Ureter (tissue), 1 donor: ENCODE results near the gene PRR36. TPM values are rescaled to one million over a fixed set of nuclear protein-coding genes. Genes with fewer than 3 reads are reported as not detected.
"Not testable (repeated sequence)": the region's sequence is repeated elsewhere in the genome, so short reads cannot be mapped to it uniquely, and the experiment has no call there.

Experiments used
- DNase-seq: peaks from one replicate; pipeline ENCODE4 v3.0.0-alpha.2; 2020; ENCODE audit warnings: low spot score
- total RNA-seq: library from RNA; stranded (reverse); gene quantifications from one replicate; pipeline ENCODE4 v1.2.4, GENCODE V29; 2023
- donor health status: DM: yes; HTN: yes; CAD: no.

Gene PRR36
- total RNA-seq, 1 donor from 2014 or later: 2.0 TPM

- DNase-seq: no peak
Observed at GRCh38 chr19:7860714-7861618, 13.2 kb downstream of the PRR36 start.

GRCh38 chr19:7859831-7860713 lies 14.1 kb downstream of the PRR36 start:
- no peak for DNase-seq

- not testable (repeated sequence) for DNase-seq
Observed at GRCh38 chr19:7859087-7859486, 15.1 kb downstream of the PRR36 start.

- no peak for DNase-seq
Observed at GRCh38 chr19:7858109-7858770, 15.9 kb downstream of the PRR36 start.

- DNase-seq: no peak
Observed at GRCh38 chr19:7857727-7858108, 16.5 kb downstream of the PRR36 start.

GRCh38 chr19:7856679-7857663 lies 17.2 kb downstream of the PRR36 start:
- DNase-seq: no peak

GRCh38 chr19:7856109-7856591 lies 18.0 kb downstream of the PRR36 start:
- no peak for DNase-seq

GRCh38 chr19:7855426-7856108 lies 18.6 kb downstream of the PRR36 start:
- DNase-seq: no peak

GRCh38 chr19:7853770-7854128 lies 20.4 kb downstream of the PRR36 start:
- no peak for DNase-seq

- no peak for DNase-seq
Observed at GRCh38 chr19:7852851-7853769, 21.1 kb downstream of the PRR36 start.

- DNase-seq: no peak
Observed at GRCh38 chr19:7851623-7852500, 22.3 kb downstream of the PRR36 start.

GRCh38 chr19:7850945-7851622 lies 23.1 kb downstream of the PRR36 start:
- DNase-seq: no peak

GRCh38 chr19:7850000-7850813 lies 24.0 kb downstream of the PRR36 start:
- no peak for DNase-seq

GRCh38 chr19:7849631-7849999 lies 24.6 kb downstream of the PRR36 start:
- no peak for DNase-seq

GRCh38 chr19:7848779-7849457 lies 25.3 kb downstream of the PRR36 start:
- DNase-seq: no peak

- no peak for DNase-seq
Observed at GRCh38 chr19:7847664-7848063, 26.5 kb downstream of the PRR36 start.
